ENCODE data around the gene PRKCE. TPM values are rescaled to one million over a fixed set of nuclear protein-coding genes. Genes with fewer than 3 reads are reported as not detected.
"Not testable (repeated sequence)": the region's sequence is repeated elsewhere in the genome, so short reads cannot be mapped to it uniquely, and the experiment has no call there.

PRKCE gene
- polyA plus RNA-seq, 1 donor, result 8.7 TPM

- no peak for DNase-seq
These were observed 258.3 kb downstream of the PRKCE start for GRCh38 chr2:45909677-45910191.

- DNase-seq, result no peak
These were observed 259.1 kb downstream of the PRKCE start for GRCh38 chr2:45910473-45911060.

- DNase-seq, result no peak
These were observed 260.1 kb downstream of the PRKCE start for GRCh38 chr2:45911538-45911937.

- no peak for DNase-seq
These were observed 260.6 kb downstream of the PRKCE start for GRCh38 chr2:45912109-45912508.

GRCh38 chr2:45913539-45913938 lies 262.1 kb downstream of the PRKCE start:
- DNase-seq, result no peak

GRCh38 chr2:45915523-45915922 lies 264.0 kb downstream of the PRKCE start:
- no peak for DNase-seq

GRCh38 chr2:45917561-45918176 lies 266.2 kb downstream of the PRKCE start:
- not testable (repeated sequence) for DNase-seq

GRCh38 chr2:45918463-45919159 lies 267.1 kb downstream of the PRKCE start:
- no peak for DNase-seq

GRCh38 chr2:45919160-45919650 lies 267.7 kb downstream of the PRKCE start:
- no peak for DNase-seq

GRCh38 chr2:45919711-45920111 lies 268.2 kb downstream of the PRKCE start:
- no peak for DNase-seq

- DNase-seq, result no peak
These were observed 270.4 kb downstream of the PRKCE start for GRCh38 chr2:45921921-45922320.

- no peak for DNase-seq
These were observed 271.1 kb downstream of the PRKCE start for GRCh38 chr2:45922577-45922988.

GRCh38 chr2:45923701-45924100 lies 272.2 kb downstream of the PRKCE start:
- no peak for DNase-seq

- DNase-seq, result no peak
These were observed 273.6 kb downstream of the PRKCE start for GRCh38 chr2:45925026-45925425.

GRCh38 chr2:45925636-45926366 lies 274.3 kb downstream of the PRKCE start:
- DNase-seq, result no peak

- DNase-seq, result no peak
These were observed 277.5 kb downstream of the PRKCE start for GRCh38 chr2:45928946-45929345.

GRCh38 chr2:45929674-45930395 lies 278.4 kb downstream of the PRKCE start:
- no peak for DNase-seq

- peak; percentile 44 for DNase-seq
These were observed 278.9 kb downstream of the PRKCE start for GRCh38 chr2:45930396-45930792.

- DNase-seq, result no peak
These were observed 281.0 kb downstream of the PRKCE start for GRCh38 chr2:45932278-45932975.

GRCh38 chr2:45935791-45936622 lies 284.5 kb downstream of the PRKCE start:
- DNase-seq, result peak; percentile 86
